ENCODE data around the gene ZNF681.
"Not testable (repeated sequence)": the region's sequence is repeated elsewhere in the genome, so short reads cannot be mapped to it uniquely, and the experiment has no call there.

ZNF681 gene

GRCh38 chr19:23788411-23788810 lies 29.7 kb upstream of the ZNF681 start:
- Histone ChIP-seq H3K27me3 (ENCODE audit: insufficient read depth, low read length) (no peaks in the 10 kb centered on the region), H3K4me1 (ENCODE audit: insufficient read depth, low read length) (no peaks in the 10 kb centered on the region), H3K9ac (ENCODE audit: low read depth, low read length) (no peak overlapping the region), H3K9me3 (ENCODE audit: insufficient read depth, low read depth, low read length) (no peaks in the 10 kb centered on the region), H3K4me3 (ENCODE audit: low read length) (no peak overlapping the region), H3K36me3 (ENCODE audit: insufficient read depth, low read length) (peaks cover 68% of the 10 kb centered on the region), H3K27ac (ENCODE audit: low read depth, low read length) (no peak overlapping the region)
- WGBS = 96% methylated on average over 4 of the region's 4 CpGs

GRCh38 chr19:23787106-23787505 lies 28.4 kb upstream of the ZNF681 start:
- Histone ChIP-seq H3K27ac (ENCODE audit: low read depth, low read length) (no peak overlapping the region), H3K9ac (ENCODE audit: low read depth, low read length) (no peak overlapping the region), H3K36me3 (ENCODE audit: insufficient read depth, low read length) (peaks cover 81% of the 10 kb centered on the region), H3K27me3 (ENCODE audit: insufficient read depth, low read length) (no peaks in the 10 kb centered on the region), H3K9me3 (ENCODE audit: insufficient read depth, low read depth, low read length) (no peaks in the 10 kb centered on the region), H3K4me1 (ENCODE audit: insufficient read depth, low read length) (no peaks in the 10 kb centered on the region), H3K4me3 (ENCODE audit: low read length) (no peak overlapping the region)
- WGBS = 96% methylated on average over 3 of the region's 3 CpGs

DNA sequence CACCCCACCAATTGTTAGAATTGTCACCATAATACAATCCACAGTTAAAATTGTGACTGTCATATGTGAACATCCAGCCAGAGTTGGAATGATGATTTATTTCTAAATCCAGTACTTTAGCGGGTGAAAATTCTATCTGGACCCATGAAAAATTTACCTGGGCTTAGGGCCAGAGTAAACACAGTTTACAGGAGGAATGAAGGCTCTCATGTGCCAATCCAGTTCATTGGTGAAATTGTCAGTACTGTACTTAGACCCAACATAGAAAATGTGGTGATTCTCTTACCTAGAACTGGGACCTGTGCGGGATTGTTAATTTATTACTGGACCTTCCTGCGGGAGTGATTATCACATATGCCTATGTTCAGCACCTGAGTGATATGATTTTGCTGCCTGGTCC lies 27.3 kb upstream of the ZNF681 start:
- Histone ChIP-seq H3K9me3 (ENCODE audit: insufficient read depth, low read depth, low read length) (no peaks in the 10 kb centered on the region), H3K4me3 (ENCODE audit: low read length) (no peak overlapping the region), H3K27me3 (ENCODE audit: insufficient read depth, low read length) (no peaks in the 10 kb centered on the region), H3K4me1 (ENCODE audit: insufficient read depth, low read length) (no peaks in the 10 kb centered on the region), H3K27ac (ENCODE audit: low read depth, low read length) (no peak overlapping the region), H3K36me3 (ENCODE audit: insufficient read depth, low read length) (peaks cover 88% of the 10 kb centered on the region), H3K9ac (ENCODE audit: low read depth, low read length) (no peak overlapping the region)
- 98% methylated on average over 3 of the region's 3 CpGs for WGBS

GRCh38 chr19:23784274-23784673 lies 25.6 kb upstream of the ZNF681 start:
- Histone ChIP-seq H3K9me3 (ENCODE audit: insufficient read depth, low read depth, low read length) (no peaks in the 10 kb centered on the region), H3K27ac (ENCODE audit: low read depth, low read length) (no peak overlapping the region), H3K4me3 (ENCODE audit: low read length) (no peak overlapping the region), H3K36me3 (ENCODE audit: insufficient read depth, low read length) (peaks cover 93% of the 10 kb centered on the region), H3K4me1 (ENCODE audit: insufficient read depth, low read length) (no peaks in the 10 kb centered on the region), H3K27me3 (ENCODE audit: insufficient read depth, low read length) (no peaks in the 10 kb centered on the region), H3K9ac (ENCODE audit: low read depth, low read length) (no peak overlapping the region)
- WGBS = 49% methylated on average over 2 of the region's 2 CpGs

- H3K27me3 ChIP-seq (ENCODE audit: insufficient read depth, low read length) = no peaks in the 10 kb centered on the region
- H3K27ac ChIP-seq (ENCODE audit: low read depth, low read length) = no peak overlapping the region
- peaks cover 93% of the 10 kb centered on the region for H3K36me3 ChIP-seq (ENCODE audit: insufficient read depth, low read length)
- H3K9ac ChIP-seq (ENCODE audit: low read depth, low read length) = no peak overlapping the region
- no peak overlapping the region for H3K4me3 ChIP-seq (ENCODE audit: low read length)
- WGBS = 0% methylated on average over 1 of the region's 1 CpG
- H3K4me1 ChIP-seq (ENCODE audit: insufficient read depth, low read length) = no peaks in the 10 kb centered on the region
- no peaks in the 10 kb centered on the region for H3K9me3 ChIP-seq (ENCODE audit: insufficient read depth, low read depth, low read length)
These were observed 24.9 kb upstream of the ZNF681 start for GRCh38 chr19:23783636-23784035.

DNA sequence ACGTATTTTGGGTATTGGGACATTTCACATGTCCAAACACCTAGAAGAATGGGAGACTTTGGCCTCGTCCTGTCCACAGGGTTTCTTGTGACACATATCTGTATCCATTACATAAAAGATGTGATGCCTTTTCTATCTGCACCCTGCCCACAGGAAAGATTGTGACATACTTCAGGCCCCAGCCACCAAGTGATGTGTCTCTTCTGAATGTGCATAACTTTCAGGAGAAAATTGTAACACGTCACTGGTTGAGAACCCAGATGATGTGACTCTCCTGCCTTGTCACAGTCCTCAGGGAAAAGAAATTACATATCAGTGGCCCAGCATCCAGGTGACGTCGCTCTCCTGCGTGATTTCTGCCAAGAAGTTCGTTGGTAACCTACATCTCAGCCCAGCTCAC lies 21.0 kb upstream of the ZNF681 start:
- 97% methylated on average over 7 of the region's 7 CpGs for WGBS
- Histone ChIP-seq H3K9me3 (ENCODE audit: insufficient read depth, low read depth, low read length) (no peaks in the 10 kb centered on the region), H3K36me3 (ENCODE audit: insufficient read depth, low read length) (peaks cover 90% of the 10 kb centered on the region), H3K4me3 (ENCODE audit: low read length) (no peak overlapping the region), H3K27me3 (ENCODE audit: insufficient read depth, low read length) (no peaks in the 10 kb centered on the region), H3K27ac (ENCODE audit: low read depth, low read length) (no peak overlapping the region), H3K4me1 (ENCODE audit: insufficient read depth, low read length) (no peaks in the 10 kb centered on the region), H3K9ac (ENCODE audit: low read depth, low read length) (no peak overlapping the region)

- Histone ChIP-seq H3K4me3 (ENCODE audit: low read length) (no peak overlapping the region), H3K27ac (ENCODE audit: low read depth, low read length) (no peak overlapping the region), H3K9ac (ENCODE audit: low read depth, low read length) (no peak overlapping the region), H3K4me1 (ENCODE audit: insufficient read depth, low read length) (no peaks in the 10 kb centered on the region), H3K36me3 (ENCODE audit: insufficient read depth, low read length) (peaks cover 90% of the 10 kb centered on the region), H3K9me3 (ENCODE audit: insufficient read depth, low read depth, low read length) (no peaks in the 10 kb centered on the region), H3K27me3 (ENCODE audit: insufficient read depth, low read length) (no peaks in the 10 kb centered on the region)
- WGBS = 96% methylated on average over 5 of the region's 5 CpGs
These were observed 19.9 kb upstream of the ZNF681 start for GRCh38 chr19:23778566-23778965.

DNA sequence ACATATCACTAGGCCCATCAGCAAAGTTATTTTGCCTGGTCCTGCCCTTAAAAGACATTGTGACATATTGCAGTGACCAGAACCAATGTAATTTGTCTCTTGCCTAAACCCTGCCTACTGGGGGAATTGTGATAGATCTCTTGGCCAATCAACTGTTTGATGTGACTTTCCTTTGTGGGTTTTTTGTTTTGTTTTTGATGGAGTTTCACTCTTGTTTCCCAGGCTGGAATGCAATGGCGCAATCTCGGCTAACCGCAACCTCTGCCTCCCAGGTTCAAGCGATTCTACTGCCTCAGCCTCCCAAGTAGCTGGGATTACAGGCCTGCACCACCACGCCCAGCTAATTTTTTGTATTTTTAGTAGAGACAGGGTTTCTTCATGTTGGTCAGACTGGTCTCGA lies 19.3 kb upstream of the ZNF681 start:
- peaks cover 88% of the 10 kb centered on the region for H3K36me3 ChIP-seq (ENCODE audit: insufficient read depth, low read length)
- not testable (repeated sequence) for H3K4me1 ChIP-seq (ENCODE audit: insufficient read depth, low read length); H3K9me3 ChIP-seq (ENCODE audit: insufficient read depth, low read depth, low read length); H3K9ac ChIP-seq (ENCODE audit: low read depth, low read length); H3K4me3 ChIP-seq (ENCODE audit: low read length); H3K27ac ChIP-seq (ENCODE audit: low read depth, low read length); H3K27me3 ChIP-seq (ENCODE audit: insufficient read depth, low read length)
- 99% methylated on average over 6 of the region's 6 CpGs for WGBS

- Histone ChIP-seq H3K4me1 (ENCODE audit: insufficient read depth, low read length) (no peaks in the 10 kb centered on the region), H3K4me3 (ENCODE audit: low read length) (no peak overlapping the region), H3K27me3 (ENCODE audit: insufficient read depth, low read length) (no peaks in the 10 kb centered on the region), H3K36me3 (ENCODE audit: insufficient read depth, low read length) (peaks cover 86% of the 10 kb centered on the region), H3K9me3 (ENCODE audit: insufficient read depth, low read depth, low read length) (no peaks in the 10 kb centered on the region), H3K9ac (ENCODE audit: low read depth, low read length) (no peak overlapping the region), H3K27ac (ENCODE audit: low read depth, low read length) (no peak overlapping the region)
- WGBS = 66% methylated on average over 3 of the region's 3 CpGs
These were observed 18.5 kb upstream of the ZNF681 start for GRCh38 chr19:23777216-23777615.

DNA sequence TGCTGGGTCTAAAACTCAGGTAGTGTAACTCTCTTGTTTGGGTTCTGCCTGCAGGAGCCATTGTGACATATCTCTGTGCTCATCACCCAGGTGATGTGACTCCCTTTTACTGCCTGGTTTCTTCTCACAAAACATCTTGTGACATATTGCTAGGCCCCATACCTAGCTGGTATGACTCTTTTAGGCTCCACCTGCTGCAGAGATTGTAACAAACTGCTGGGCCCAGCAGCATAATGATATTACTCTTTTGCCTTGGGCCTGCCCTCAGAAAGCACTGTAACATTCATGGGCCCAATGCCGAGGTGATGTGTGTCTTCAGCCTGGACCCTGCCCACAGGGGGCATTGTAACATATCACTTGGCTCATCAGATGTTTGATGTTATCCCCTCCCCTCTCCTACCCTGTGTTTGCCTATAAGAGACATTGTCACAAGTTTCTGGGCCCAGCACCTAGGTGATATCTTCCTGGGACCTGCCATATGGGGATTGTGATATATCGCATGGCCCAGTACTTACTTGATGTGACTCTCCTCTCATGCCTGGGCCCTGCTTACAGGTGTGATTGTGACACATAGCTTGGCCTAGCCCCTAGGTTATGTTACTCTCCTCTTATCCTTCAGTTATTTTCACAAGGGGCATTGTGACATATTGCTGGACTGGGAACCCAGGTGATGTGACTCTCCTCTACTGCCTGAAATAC lies 18.0 kb upstream of the ZNF681 start:
- Histone ChIP-seq H3K4me3 (ENCODE audit: low read length) (no peak overlapping the region), H3K9me3 (ENCODE audit: insufficient read depth, low read depth, low read length) (no peaks in the 10 kb centered on the region), H3K36me3 (ENCODE audit: insufficient read depth, low read length) (peaks cover 86% of the 10 kb centered on the region), H3K4me1 (ENCODE audit: insufficient read depth, low read length) (no peaks in the 10 kb centered on the region), H3K27ac (ENCODE audit: low read depth, low read length) (no peak overlapping the region), H3K27me3 (ENCODE audit: insufficient read depth, low read length) (no peaks in the 10 kb centered on the region), H3K9ac (ENCODE audit: low read depth, low read length) (no peak overlapping the region)
- 96% methylated on average over 2 of the region's 2 CpGs for WGBS

GRCh38 chr19:23774524-23774971 lies 15.9 kb upstream of the ZNF681 start:
- Histone ChIP-seq H3K27ac (ENCODE audit: low read depth, low read length) (no peak overlapping the region), H3K9ac (ENCODE audit: low read depth, low read length) (no peak overlapping the region), H3K4me1 (ENCODE audit: insufficient read depth, low read length) (no peaks in the 10 kb centered on the region), H3K4me3 (ENCODE audit: low read length) (no peak overlapping the region), H3K36me3 (ENCODE audit: insufficient read depth, low read length) (peaks cover 90% of the 10 kb centered on the region), H3K9me3 (ENCODE audit: insufficient read depth, low read depth, low read length) (no peaks in the 10 kb centered on the region), H3K27me3 (ENCODE audit: insufficient read depth, low read length) (no peaks in the 10 kb centered on the region)

DNA sequence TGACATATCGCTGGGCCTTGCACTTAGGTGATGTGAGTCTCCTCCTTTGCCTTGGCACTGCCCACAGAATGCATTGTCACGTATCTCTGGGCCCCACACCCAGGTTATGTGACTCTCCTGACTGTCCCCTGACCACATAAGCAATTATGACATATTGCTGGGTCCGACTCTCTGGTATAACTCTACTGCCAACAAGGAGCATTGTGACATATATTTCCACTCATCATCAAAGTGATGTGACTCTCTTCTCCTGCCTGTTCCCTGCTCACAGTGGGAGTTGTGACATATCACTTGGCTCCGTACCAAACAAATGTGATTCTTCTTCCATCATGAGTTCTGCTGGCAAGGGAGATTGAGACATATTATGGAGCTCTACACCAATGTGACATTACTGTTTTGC lies 15.4 kb upstream of the ZNF681 start:
- Histone ChIP-seq H3K36me3 (ENCODE audit: insufficient read depth, low read length) (peaks cover 88% of the 10 kb centered on the region), H3K4me1 (ENCODE audit: insufficient read depth, low read length) (no peaks in the 10 kb centered on the region)

More for the DNA sequence above, 15.4 kb upstream of the ZNF681 start:
- Histone ChIP-seq H3K9me3 (ENCODE audit: insufficient read depth, low read depth, low read length) (no peaks in the 10 kb centered on the region), H3K4me3 (ENCODE audit: low read length) (no peak overlapping the region), H3K27me3 (ENCODE audit: insufficient read depth, low read length) (no peaks in the 10 kb centered on the region), H3K27ac (ENCODE audit: low read depth, low read length) (no peak overlapping the region), H3K9ac (ENCODE audit: low read depth, low read length) (no peak overlapping the region)
- 72% methylated on average over 4 of the region's 4 CpGs for WGBS

Data from HUES64 (cell line).